CD8-positive, alpha-beta memory T cell (primary cell): ENCODE measurements around the gene KIAA1671. TPM values are rescaled to one million over a fixed set of nuclear protein-coding genes. Genes with fewer than 3 reads are reported as not detected.

Source experiments
- CTCF ChIA-PET: fragments of 350-600 bp; sonication (Branson Sonifier 250); formaldehyde crosslinking; loops from one replicate; lab custom pipeline; 2021; ENCODE audit warnings: antibody characterized with exemption; lab: Charles Lee
- POLR2A ChIA-PET: fragments of 350-600 bp; sonication (Branson Sonifier 250); formaldehyde crosslinking; loops from one replicate; lab custom pipeline; 2021; ENCODE audit warnings: antibody characterized with exemption; lab: Charles Lee
- DNase-seq, 5 donors: peaks; one replicate each; pipeline versions ENCODE4 v3.0.0 to v3.0.0-alpha.2; 2020 to 2022; ENCODE audit warnings: mixed read lengths in 1 of 5
- H3K27ac ChIP-seq: one replicate; pipeline ENCODE4 v1.7.0; 2013; ENCODE audit warnings: low read depth, mild to moderate bottlenecking, low read length, moderate library complexity
- H3K27me3 ChIP-seq: 2 replicates; pipeline ENCODE4 v1.7.0; 2013; ENCODE audit warnings: low read length, mild to moderate bottlenecking; ENCODE audit not compliant: insufficient read depth, poor library complexity, severe bottlenecking
- H3K36me3 ChIP-seq: 2 replicates; pipeline ENCODE4 v1.7.0; 2013; ENCODE audit warnings: mild to moderate bottlenecking, low read length, moderate library complexity; ENCODE audit not compliant: insufficient read depth
- H3K4me1 ChIP-seq: 2 replicates; pipeline ENCODE4 v1.7.0; 2013; ENCODE audit warnings: mild to moderate bottlenecking, low read length, moderate library complexity; ENCODE audit not compliant: insufficient read depth
- H3K4me3 ChIP-seq: 2 replicates; pipeline ENCODE4 v1.7.0; 2013; ENCODE audit warnings: mild to moderate bottlenecking, low read length
- H3K9me3 ChIP-seq: 2 replicates; pipeline ENCODE4 v1.7.0; 2013; ENCODE audit warnings: mild to moderate bottlenecking, low read length
- H3K27ac Mint-ChIP-seq, 8 donors: one replicate each; pipeline ENCODE4 v1.8.0; 2020 to 2021; ENCODE audit warnings: mixed read lengths in 8 of 8, mild to moderate bottlenecking in 6 of 8, inconsistent platforms in 3 of 8, moderate library complexity in 3 of 8
- H3K27me3 Mint-ChIP-seq, 2 donors: one replicate each; pipeline ENCODE4 v1.8.0; 2020 to 2021; ENCODE audit warnings: mixed read lengths in 2 of 2, mild to moderate bottlenecking in 1 of 2, moderate library complexity in 1 of 2
- H3K36me3 Mint-ChIP-seq, 3 donors: one replicate each; pipeline ENCODE4 v1.8.0; 2020 to 2021; ENCODE audit warnings: mixed read lengths in 3 of 3, inconsistent platforms in 1 of 3, mild to moderate bottlenecking in 1 of 3
- H3K4me1 Mint-ChIP-seq, 3 donors: one replicate each; pipeline ENCODE4 v1.8.0; 2020 to 2021; ENCODE audit warnings: mixed read lengths in 3 of 3, inconsistent platforms in 1 of 3, mild to moderate bottlenecking in 1 of 3
- H3K4me3 Mint-ChIP-seq, 7 donors: one replicate each; pipeline ENCODE4 v1.8.0; 2020 to 2021; ENCODE audit warnings: mixed read lengths in 7 of 7, mild to moderate bottlenecking in 6 of 7, moderate library complexity in 4 of 7, inconsistent platforms in 2 of 7
- H3K9me3 Mint-ChIP-seq, 5 donors: one replicate each; pipeline ENCODE4 v1.8.0; 2020 to 2022; ENCODE audit warnings: mixed read lengths in 5 of 5, mild to moderate bottlenecking in 3 of 5, moderate library complexity in 2 of 5, inconsistent platforms in 1 of 5
- polyA plus RNA-seq: library from polyadenylated mRNA; unstranded; fragments of 300-500 nt; fragmentation: Illumina TruSeq; gene quantifications from one replicate; pipeline ENCODE4 v1.2.3, GENCODE V29; 2021
- total RNA-seq, 2 experiments: library from RNA; stranded (reverse); gene quantifications; one replicate each; pipeline ENCODE4 v1.2.3, GENCODE V29; 2021

The KIAA1671 gene
- total and polyA plus RNA-seq, 3 experiments from 2014 or later, result 2.6 to 14.7 (median 13.8) TPM

GRCh38 chr22:24968066-24968561 lies 15.6 kb downstream of the KIAA1671 start:
- H3K9me3 ChIP-seq, result no peaks in the 10 kb centered on the region
- ChIA-PET CTCF (no interaction called here), POLR2A (no interaction called here)
- H3K4me3 ChIP-seq, result no peak overlapping the region
- H3K9me3 Mint-ChIP-seq, result no peaks in the 10 kb centered on the region
- no peaks in the 10 kb centered on the region for H3K4me1 ChIP-seq
- H3K36me3 Mint-ChIP-seq, result no peaks in the 10 kb centered on the region
- no peaks in the 10 kb centered on the region for H3K27me3 ChIP-seq
- no peak for DNase-seq
- H3K4me1 Mint-ChIP-seq, result no peaks in the 10 kb centered on the region
- H3K27me3 Mint-ChIP-seq, result no peaks in the 10 kb centered on the region
- no peaks in the 10 kb centered on the region for H3K36me3 ChIP-seq
- no peak overlapping the region for H3K27ac Mint-ChIP-seq
- H3K4me3 Mint-ChIP-seq, result no peak overlapping the region
- H3K27ac ChIP-seq, result no peak overlapping the region

- no peaks in the 10 kb centered on the region for H3K36me3 ChIP-seq
- Mint-ChIP-seq H3K27ac (no peak overlapping the region), H3K4me1 (no peaks in the 10 kb centered on the region), H3K27me3 (no peaks in the 10 kb centered on the region), H3K4me3 (no peak overlapping the region), H3K36me3 (no peaks in the 10 kb centered on the region), H3K9me3 (no peaks in the 10 kb centered on the region)
- no peak overlapping the region for H3K4me3 ChIP-seq
- no peaks in the 10 kb centered on the region for H3K27me3 ChIP-seq
- no peak overlapping the region for H3K27ac ChIP-seq
- H3K4me1 ChIP-seq, result no peaks in the 10 kb centered on the region
- H3K9me3 ChIP-seq, result no peaks in the 10 kb centered on the region
- POLR2A ChIA-PET, result no interaction called here
- CTCF ChIA-PET, result interaction anchor here (1.3 kb wide), 1 partner anchor 79 kb away, joined by 3 read pairs; no protein-coding TSS in a partner anchor
- DNase-seq, result no peak
Measured at GRCh38 chr22:24969560-24970301, 17.2 kb downstream of the KIAA1671 start.

GRCh38 chr22:24972369-24972768 lies 19.9 kb downstream of the KIAA1671 start:
- no peak for DNase-seq
- Mint-ChIP-seq H3K27ac (no peak overlapping the region), H3K4me1 (no peaks in the 10 kb centered on the region), H3K27me3 (no peaks in the 10 kb centered on the region), H3K36me3 (no peaks in the 10 kb centered on the region), H3K4me3 (no peak overlapping the region), H3K9me3 (no peaks in the 10 kb centered on the region)
- CTCF ChIA-PET, result no interaction called here
- Histone ChIP-seq H3K4me3 (no peak overlapping the region), H3K4me1 (no peaks in the 10 kb centered on the region), H3K27ac (no peak overlapping the region), H3K27me3 (no peaks in the 10 kb centered on the region), H3K9me3 (no peaks in the 10 kb centered on the region), H3K36me3 (no peaks in the 10 kb centered on the region)
- POLR2A ChIA-PET, result no interaction called here

- H3K4me1 Mint-ChIP-seq, result no peaks in the 10 kb centered on the region
Measured at GRCh38 chr22:24973872-24974271, 21.4 kb downstream of the KIAA1671 start.

GRCh38 chr22:24975125-24975640 lies 22.7 kb downstream of the KIAA1671 start:
- H3K9me3 Mint-ChIP-seq, result no peaks in the 10 kb centered on the region
- peaks cover 0 to 1% of the 10 kb centered on the region in 2 donors for H3K27me3 Mint-ChIP-seq
- no peak for DNase-seq
- no peak overlapping the region for H3K27ac Mint-ChIP-seq
- H3K4me1 Mint-ChIP-seq, result no peaks in the 10 kb centered on the region
- H3K36me3 Mint-ChIP-seq, result no peaks in the 10 kb centered on the region
- CTCF ChIA-PET, result interaction anchor here (1.6 kb wide), 1 partner anchor 37 kb away, joined by 3 read pairs; no protein-coding TSS in a partner anchor
- H3K9me3 ChIP-seq, result no peaks in the 10 kb centered on the region
- H3K4me1 ChIP-seq, result no peaks in the 10 kb centered on the region
- H3K36me3 ChIP-seq, result no peaks in the 10 kb centered on the region
- no peaks in the 10 kb centered on the region for H3K27me3 ChIP-seq
- POLR2A ChIA-PET, result interaction anchor here (0.5 kb wide), 1 partner anchor 15 kb away, joined by 5 read pairs; no protein-coding TSS in a partner anchor
- H3K27ac ChIP-seq, result no peak overlapping the region
- no peak overlapping the region for H3K4me3 ChIP-seq
- no peak overlapping the region for H3K4me3 Mint-ChIP-seq

More at GRCh38 chr22:24973872-24974271, 21.4 kb downstream of the KIAA1671 start:
- Mint-ChIP-seq H3K4me3 (no peak overlapping the region), H3K27me3 (peaks cover 0 to 1% of the 10 kb centered on the region in 2 donors), H3K27ac (no peak overlapping the region), H3K9me3 (no peaks in the 10 kb centered on the region), H3K36me3 (no peaks in the 10 kb centered on the region)
- ChIA-PET CTCF (interaction anchor here (0.9 to 1.6 kb wide), 3 partner anchors 10 to 35 kb away, joined by 3 read pairs; no protein-coding TSS in a partner anchor), POLR2A (no interaction called here)
- no peak for DNase-seq
- H3K27ac ChIP-seq, result no peak overlapping the region
- H3K4me1 ChIP-seq, result no peaks in the 10 kb centered on the region
- H3K36me3 ChIP-seq, result no peaks in the 10 kb centered on the region
- H3K9me3 ChIP-seq, result no peaks in the 10 kb centered on the region
- no peak overlapping the region for H3K4me3 ChIP-seq
- H3K27me3 ChIP-seq, result no peaks in the 10 kb centered on the region

GRCh38 chr22:24975813-24976341 lies 23.4 kb downstream of the KIAA1671 start:
- no peaks in the 10 kb centered on the region for H3K36me3 Mint-ChIP-seq
- peaks cover 0 to 1% of the 10 kb centered on the region in 2 donors for H3K27me3 Mint-ChIP-seq
- no peaks in the 10 kb centered on the region for H3K36me3 ChIP-seq
- no peaks in the 10 kb centered on the region for H3K4me1 ChIP-seq
- POLR2A ChIA-PET, result interaction anchor here (0.5 kb wide), 1 partner anchor 16 kb away, joined by 5 read pairs; no protein-coding TSS in a partner anchor
- H3K27ac Mint-ChIP-seq, result no peak overlapping the region
- no peaks in the 10 kb centered on the region for H3K9me3 ChIP-seq
- H3K4me3 Mint-ChIP-seq, result no peak overlapping the region
- no peak overlapping the region for H3K4me3 ChIP-seq
- no peak for DNase-seq
- H3K27ac ChIP-seq, result no peak overlapping the region
- H3K27me3 ChIP-seq, result no peaks in the 10 kb centered on the region
- CTCF ChIA-PET, result no interaction called here
- H3K4me1 Mint-ChIP-seq, result no peaks in the 10 kb centered on the region
- H3K9me3 Mint-ChIP-seq, result no peaks in the 10 kb centered on the region

- Histone ChIP-seq H3K9me3 (no peaks in the 10 kb centered on the region), H3K36me3 (no peaks in the 10 kb centered on the region), H3K27me3 (no peaks in the 10 kb centered on the region), H3K4me1 (no peaks in the 10 kb centered on the region), H3K27ac (no peak overlapping the region), H3K4me3 (no peak overlapping the region)
- Mint-ChIP-seq H3K9me3 (no peaks in the 10 kb centered on the region), H3K4me1 (no peaks in the 10 kb centered on the region), H3K4me3 (no peak overlapping the region), H3K36me3 (no peaks in the 10 kb centered on the region), H3K27ac (no peak overlapping the region), H3K27me3 (peaks cover 0 to 3% of the 10 kb centered on the region in 2 donors)
- CTCF ChIA-PET, result no interaction called here
- POLR2A ChIA-PET, result no interaction called here
- no peak for DNase-seq
Measured at GRCh38 chr22:24976442-24977218, 24.1 kb downstream of the KIAA1671 start.
